ENCODE measurements around the gene COQ9.

Gene COQ9

GRCh38 chr16:57510016-57510871, 63.0 kb downstream of the COQ9 start:
- no peak for DNase-seq (ENCODE audit: low read depth in 2 of 2)
